Central memory CD4-positive, alpha-beta T cell (primary cell): ENCODE data around the gene ENPP3.

ENCODE experiments used
- DNase-seq: peaks from one replicate; pipeline ENCODE4 v3.0.0; 2022

Gene ENPP3

GRCh38 chr6:131642987-131643611 is 6.0 kb downstream of the ENPP3 start:
- no peak for DNase-seq

GRCh38 chr6:131643855-131644460 is 6.9 kb downstream of the ENPP3 start:
- DNase-seq, result no peak

GRCh38 chr6:131644921-131645320 is 7.8 kb downstream of the ENPP3 start:
- no peak for DNase-seq

GRCh38 chr6:131645846-131646245 is 8.7 kb downstream of the ENPP3 start:
- DNase-seq, result no peak

- DNase-seq, result no peak
Observed at GRCh38 chr6:131646249-131646670, 9.2 kb downstream of the ENPP3 start.

- DNase-seq, result no peak
Observed at GRCh38 chr6:131651782-131652181, 14.7 kb downstream of the ENPP3 start.

GRCh38 chr6:131652472-131652871 is 15.4 kb downstream of the ENPP3 start:
- no peak for DNase-seq

- no peak for DNase-seq
Observed at GRCh38 chr6:131654326-131654725, 17.2 kb downstream of the ENPP3 start.

- DNase-seq, result no peak
Observed at GRCh38 chr6:131655387-131655786, 18.3 kb downstream of the ENPP3 start.

GRCh38 chr6:131655951-131656350 is 18.8 kb downstream of the ENPP3 start:
- DNase-seq, result no peak

GRCh38 chr6:131656667-131657066 is 19.6 kb downstream of the ENPP3 start:
- DNase-seq, result no peak

GRCh38 chr6:131657222-131657621 is 20.1 kb downstream of the ENPP3 start:
- DNase-seq, result no peak

GRCh38 chr6:131657630-131658111 is 20.6 kb downstream of the ENPP3 start:
- DNase-seq, result no peak

- no peak for DNase-seq
Observed at GRCh38 chr6:131658287-131658686, 21.2 kb downstream of the ENPP3 start.

- no peak for DNase-seq
Observed at GRCh38 chr6:131660195-131660594, 23.1 kb downstream of the ENPP3 start.

GRCh38 chr6:131663578-131664165 is 26.6 kb downstream of the ENPP3 start:
- no peak for DNase-seq

- DNase-seq, result no peak
Observed at GRCh38 chr6:131669891-131670290, 32.8 kb downstream of the ENPP3 start.

- DNase-seq, result no peak
Observed at GRCh38 chr6:131673184-131673583, 36.1 kb downstream of the ENPP3 start.

GRCh38 chr6:131678442-131678841 is 41.3 kb downstream of the ENPP3 start:
- no peak for DNase-seq

GRCh38 chr6:131680868-131681267 is 43.8 kb downstream of the ENPP3 start:
- DNase-seq, result no peak

- no peak for DNase-seq
Observed at GRCh38 chr6:131681585-131681984, 44.5 kb downstream of the ENPP3 start.

- no peak for DNase-seq
Observed at GRCh38 chr6:131682442-131682841, 45.3 kb downstream of the ENPP3 start.

- no peak for DNase-seq
Observed at GRCh38 chr6:131683479-131683878, 46.4 kb downstream of the ENPP3 start.

- DNase-seq, result no peak
Observed at GRCh38 chr6:131685266-131685780, 48.2 kb downstream of the ENPP3 start.
